ENCODE measurements around the gene RTCA.
"Not testable (repeated sequence)": the region's sequence is repeated elsewhere in the genome, so short reads cannot be mapped to it uniquely, and the experiment has no call there.

RTCA gene

DNA sequence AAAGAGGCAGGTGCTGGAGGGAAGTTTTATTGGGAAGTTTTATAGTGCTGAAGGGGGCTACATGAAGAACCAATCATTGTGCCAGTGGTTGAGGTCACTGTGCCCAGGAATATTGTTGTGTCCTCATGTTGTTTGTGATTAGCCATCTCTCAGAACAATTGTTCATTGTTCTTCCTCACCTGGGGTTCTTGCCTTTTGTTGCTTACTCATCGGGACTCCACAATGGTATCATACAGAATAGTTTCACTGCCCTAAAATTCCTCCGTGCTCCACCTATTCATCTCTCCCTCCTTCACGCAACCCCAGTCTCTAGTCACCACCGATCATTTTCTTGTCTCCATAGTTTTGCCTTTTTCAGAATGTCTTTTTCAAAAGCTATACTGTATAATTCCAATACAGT, 47.4 kb downstream of the RTCA start:
- DNase-seq = no peak

DNA sequence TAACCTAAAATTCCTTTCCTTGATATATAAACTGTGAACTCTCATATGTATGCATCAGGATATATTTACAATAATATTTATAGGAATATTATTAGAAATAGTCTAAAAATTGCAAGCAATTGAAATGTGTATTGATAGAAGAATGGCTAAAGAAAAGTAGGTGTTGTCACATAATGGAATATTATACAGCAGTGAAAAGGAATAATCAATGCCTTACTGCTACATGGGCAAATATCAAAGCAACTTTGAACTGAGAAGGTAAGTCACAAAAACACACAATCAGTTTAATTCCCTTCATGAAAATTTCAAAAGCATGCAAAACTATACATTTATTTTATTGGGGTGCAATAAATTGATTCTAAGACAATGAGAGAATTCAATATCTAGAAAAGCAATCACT, 50.6 kb downstream of the RTCA start:
- no peak for DNase-seq

DNA sequence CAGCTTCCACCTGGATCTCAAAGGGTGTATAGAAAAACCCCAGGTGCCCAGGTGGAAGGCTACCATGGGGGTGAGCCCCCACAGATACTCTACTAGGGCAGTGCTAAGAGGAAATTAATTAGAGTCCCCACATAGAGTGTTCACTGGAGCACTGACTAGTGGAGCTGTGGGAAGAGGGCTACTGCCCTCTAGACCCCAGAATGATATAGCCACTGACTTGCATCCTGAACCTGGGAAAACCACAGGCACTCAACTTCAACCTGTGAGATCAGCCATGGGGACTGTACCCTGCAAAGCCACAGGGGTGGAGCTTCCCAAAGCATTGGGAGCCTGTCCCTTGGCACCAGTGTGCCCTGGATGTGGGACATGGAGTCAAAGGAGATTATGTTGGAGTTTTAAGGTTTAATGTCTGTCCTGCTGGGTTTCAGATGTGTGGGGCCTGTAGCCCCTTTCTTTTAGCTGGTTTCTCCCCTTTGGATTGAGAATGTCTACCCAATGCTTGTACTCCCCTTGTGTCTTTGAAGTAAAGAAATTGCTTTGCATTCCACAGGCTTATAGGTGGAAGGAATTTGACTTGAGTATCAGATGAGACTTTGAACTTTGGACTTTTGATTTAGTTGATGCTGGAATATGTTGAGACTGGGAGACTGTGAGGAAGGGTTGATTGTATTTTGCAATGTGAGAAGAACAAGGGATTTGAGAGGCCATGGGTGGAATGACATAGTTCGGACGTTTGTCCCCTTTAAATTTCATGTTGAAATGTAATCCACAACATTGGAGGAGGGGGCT, 54.5 kb downstream of the RTCA start:
- DNase-seq = no peak

DNA sequence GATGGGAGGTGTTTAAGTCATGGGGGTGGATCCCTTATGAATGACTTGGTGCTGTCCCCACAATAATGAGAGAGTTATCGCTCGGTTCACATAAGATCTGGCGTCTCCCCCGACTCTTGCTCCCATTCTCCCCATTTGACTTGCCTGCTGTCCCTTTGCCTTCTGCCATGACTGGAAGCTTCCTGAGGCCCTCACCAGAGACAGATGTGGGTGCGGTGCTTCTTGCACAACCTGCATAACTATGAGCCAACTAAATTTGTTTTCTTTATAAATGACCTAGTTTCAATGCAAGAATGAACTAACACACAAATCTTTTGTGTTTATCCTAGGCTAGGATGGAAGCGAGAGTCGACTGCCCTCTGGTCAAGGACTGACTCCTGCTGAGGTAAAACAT, 55.1 kb downstream of the RTCA start:
- no peak for DNase-seq

DNA sequence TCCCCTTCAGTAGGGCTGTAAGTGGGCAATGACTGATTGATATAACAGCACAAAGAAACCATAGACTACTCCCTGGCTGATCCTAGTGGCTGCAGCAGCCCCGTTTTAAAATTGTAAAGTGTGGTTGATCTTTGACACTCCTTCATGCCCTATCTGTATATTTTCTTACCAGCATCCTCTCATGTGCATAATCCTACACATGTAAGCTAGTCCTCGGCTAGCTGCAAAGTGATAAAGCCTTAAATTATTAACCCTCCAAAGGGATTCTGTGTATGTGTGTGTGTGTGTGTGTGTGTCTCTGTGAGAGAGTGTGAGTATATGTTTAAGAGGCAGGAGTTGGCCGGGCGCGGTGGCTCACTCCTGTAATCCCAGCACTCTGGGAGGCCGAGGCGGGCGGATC, 55.5 kb downstream of the RTCA start:
- DNase-seq = no peak

DNA sequence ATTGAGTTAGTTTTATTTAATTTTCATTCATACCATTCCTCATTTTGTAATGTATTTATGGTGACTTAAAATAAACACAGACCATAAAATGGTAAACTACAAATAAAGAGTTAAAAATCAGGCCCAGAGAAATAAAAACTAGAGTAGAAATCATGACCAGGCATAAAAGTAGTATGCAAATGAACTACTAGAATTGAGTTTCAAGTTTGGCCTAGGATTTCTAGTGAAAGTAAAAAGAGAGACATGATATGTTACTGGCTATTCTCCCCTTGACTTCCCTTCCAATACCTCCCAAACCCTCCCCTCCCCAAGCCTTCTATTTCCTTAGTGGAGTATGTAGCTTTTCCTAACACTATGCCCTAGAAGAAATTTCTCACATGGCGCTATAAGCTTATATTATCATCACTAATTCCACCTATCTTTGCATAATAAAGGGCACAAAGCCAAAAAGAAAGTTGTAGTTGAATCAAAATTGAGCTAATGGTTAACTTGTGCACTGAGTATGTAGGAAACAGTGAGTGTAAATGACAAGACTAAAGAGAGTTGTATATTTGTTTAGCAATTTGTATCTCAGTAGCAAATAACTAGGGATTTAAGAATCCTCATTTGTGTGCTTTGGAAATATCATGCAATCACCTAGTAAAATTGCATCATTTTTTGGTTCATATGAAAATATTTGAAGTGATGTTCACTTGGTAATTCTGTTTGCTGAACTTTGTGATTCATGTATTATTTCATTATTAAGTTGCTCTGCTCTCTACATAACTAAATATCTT, 56.6 kb downstream of the RTCA start:
- no peak for DNase-seq

DNA sequence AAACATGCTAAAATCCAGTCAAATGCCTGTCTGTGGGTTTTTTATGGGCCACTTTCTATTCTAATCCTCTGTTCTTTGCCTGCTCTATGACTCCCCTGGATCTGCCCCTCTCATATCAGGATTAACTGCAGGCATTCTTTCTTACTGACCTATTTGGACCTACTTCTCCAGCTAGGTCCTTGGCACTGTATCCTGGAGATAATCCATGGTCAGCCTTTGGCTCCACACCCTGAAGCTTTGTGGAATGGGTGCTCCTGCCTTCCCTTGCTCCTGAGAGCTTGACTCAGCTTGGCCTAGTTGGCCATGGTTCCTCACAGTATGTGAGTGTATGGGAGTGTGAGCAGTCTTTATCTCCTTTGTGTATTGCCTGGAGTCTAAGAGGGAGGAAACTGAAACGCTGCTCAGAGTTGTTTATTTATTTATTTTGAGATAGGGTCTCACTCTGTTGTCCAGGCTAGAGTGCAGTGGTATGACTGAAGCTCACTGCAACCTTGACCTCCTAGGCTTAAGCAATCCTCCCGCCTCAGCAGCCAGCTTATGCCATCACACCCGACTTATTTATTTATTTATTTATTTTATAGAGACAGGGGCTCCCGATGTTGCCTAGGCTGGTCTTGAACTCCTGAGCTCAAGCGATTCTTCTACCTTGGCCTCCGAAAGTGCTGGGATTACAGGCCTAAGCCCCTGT, 57.5 kb downstream of the RTCA start:
- DNase-seq = no peak

DNA sequence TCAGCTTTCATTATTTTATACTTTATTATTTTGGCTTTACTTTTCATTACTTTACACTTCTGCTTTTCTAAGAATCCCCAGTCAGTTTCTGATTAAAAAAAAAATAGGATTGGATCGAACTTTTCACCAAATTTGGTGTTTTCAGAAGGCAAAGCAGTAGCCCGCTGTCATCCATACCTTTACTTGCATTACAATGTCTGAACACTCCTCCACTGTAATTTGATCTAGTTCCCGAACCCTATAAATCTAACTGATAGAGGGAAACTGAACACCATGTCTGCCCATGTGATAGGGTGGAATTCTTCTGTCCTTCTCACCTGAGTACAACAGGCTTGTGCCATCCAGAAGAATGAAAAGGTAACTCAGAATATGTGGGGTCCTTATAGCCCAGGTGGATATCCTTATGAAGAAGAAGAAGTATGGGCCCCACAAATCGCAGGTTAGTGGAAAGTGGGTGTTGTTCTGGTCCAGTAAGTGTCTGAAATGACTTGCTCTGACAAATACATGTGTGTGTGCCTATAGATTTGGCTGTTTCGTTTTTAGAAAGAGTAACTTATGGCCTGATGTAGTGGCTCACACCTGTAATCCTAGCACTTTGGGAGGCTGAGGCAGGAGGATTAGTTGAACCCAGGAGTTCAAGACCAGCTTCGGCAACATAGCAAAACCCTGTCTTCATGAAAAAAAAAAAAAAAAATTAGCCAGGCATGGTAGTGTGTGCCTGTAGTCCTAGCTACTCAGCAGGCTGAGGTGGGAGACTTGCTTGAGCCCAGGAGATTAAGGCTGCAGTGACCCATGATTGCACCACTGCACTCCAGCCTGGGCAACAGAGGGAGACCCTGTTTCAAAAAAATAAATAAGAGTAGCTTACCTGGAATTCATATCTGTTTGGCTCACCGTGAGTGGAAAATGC, 59.7 kb downstream of the RTCA start:
- no peak for DNase-seq

DNA sequence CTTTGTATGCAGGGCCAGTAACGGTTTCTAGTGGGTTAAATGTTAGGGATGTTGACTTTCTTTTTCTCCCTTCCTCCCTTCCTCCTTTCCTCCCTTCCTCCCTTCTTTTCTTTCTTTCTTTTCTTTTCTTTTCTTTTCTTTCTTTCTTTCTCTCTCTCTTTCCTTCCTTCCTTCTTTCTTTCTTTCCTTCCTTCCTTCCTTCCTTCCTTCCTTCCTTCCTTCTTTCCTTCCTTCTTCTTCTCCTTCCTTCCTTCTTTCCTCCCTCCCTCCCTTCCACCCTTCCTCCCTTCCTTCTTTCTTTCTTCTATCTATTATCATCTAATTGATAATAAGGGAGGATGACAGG, 60.3 kb downstream of the RTCA start:
- not testable (repeated sequence) for DNase-seq

DNA sequence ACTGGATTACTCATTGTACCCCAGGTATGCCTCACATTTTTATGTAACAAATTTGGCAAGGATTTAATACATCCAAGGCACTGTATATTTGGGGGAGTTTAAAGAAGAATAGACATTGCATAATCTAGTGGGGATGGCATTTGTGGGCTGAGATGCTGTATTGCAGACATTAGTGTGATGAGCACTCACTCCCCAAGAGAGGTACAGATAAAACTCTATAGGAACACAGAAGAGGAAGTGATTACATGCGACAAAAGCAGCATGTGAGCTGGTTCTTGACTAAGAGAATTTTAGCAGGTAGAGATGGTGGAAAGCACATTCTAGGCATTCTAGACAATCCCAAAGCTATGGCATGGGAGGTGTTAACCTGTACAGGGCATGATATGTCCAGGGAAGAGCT, 62.1 kb downstream of the RTCA start:
- DNase-seq = peak in 1 of 2 experiments; percentile 28

DNA sequence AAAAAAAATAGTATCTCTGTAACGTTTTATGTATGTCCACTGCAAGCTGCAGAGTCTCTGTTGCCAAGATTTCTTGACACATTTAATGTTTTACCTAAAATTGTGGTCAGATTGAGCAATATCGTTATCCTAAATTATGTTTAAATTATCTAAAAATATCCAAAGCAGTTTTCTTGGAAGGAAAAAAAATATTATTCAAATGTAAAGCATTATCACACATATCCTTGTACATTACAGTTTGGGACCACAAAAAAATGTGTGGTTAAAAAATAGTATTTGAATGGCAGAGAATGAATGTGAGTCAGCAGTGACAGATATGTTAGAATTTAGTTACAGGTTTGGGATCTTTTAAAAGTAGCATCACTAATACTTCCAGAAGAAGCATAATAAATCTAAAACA, 65.1 kb downstream of the RTCA start:
- DNase-seq = not testable (repeated sequence)

DNA sequence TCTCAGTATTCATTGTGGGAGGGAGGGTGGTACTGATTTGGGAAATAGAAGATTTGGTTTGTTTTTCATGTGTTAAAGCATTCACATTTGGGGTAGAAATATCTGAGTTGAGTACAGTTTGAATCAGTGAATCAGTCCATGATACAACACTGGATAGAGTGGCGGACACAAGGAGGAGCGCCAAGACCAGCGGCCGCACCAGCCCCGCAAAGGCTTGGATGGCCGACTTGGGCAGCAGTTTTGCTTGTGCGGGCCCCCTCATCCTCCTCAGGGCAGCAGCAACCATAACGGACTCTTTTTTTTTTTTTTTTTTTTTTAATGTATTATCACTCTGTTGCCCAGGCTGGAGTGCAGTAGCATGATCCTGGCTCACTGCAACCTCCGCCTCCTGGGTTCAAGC, 66.3 kb downstream of the RTCA start:
- DNase-seq = no peak

DNA sequence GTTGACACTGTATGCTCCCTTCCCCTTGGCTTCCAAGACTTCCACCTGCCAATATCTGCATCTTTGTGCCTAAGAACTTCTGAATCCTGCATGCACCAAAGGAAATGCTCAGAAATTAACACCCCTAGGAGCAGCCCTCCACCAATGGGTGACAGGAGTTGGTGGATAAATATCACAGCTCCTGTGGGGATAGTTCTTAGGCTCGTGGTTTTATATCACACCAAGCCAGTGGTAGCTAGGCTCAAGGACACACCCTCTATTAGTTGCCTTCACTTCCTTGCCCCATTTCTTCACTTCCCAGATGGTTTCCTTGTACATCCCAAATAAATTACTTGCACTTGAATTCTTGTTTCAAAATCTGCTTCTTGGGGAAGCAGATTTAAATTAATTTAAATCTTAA, 69.4 kb downstream of the RTCA start:
- DNase-seq = no peak

DNA sequence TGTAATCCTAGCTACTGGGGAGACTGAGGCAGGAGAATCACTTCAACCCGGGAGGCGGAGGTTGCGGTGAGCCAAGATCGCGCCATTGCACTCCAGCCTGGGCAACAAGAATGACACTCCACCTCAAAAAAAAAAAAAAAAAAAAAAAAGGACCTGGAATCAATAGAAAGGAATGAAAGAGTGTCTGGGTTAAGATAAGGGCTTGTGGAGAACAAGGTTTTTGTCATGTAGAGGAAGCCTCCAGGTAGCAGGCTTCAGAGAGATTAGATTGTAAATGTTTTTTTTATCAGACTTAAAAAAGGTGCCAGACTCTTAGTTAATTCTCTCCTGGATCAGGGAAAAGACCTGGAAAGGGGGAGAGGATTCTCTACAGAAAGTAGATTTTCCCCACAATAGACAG, 71.9 kb downstream of the RTCA start:
- not testable (repeated sequence) for DNase-seq

DNA sequence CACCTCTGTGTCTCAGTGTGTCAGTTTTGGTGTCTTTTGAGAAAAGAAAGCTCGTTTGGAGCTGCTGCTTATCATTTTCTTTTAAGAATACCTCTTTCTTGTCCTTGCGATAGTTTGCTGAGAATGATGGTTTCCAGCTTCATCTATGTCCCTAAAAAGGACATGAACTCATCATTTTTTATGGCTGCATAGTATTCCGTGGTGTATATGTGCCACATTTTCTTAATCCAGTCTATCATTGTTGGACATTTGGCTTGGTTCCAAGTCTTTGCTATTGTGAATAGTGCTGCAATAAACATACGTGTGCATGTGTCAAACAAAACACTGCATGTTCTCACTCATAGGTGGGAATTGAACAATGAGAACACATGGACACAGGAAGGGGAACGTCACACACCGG, 73.7 kb downstream of the RTCA start:
- not testable (repeated sequence) for DNase-seq

DNA sequence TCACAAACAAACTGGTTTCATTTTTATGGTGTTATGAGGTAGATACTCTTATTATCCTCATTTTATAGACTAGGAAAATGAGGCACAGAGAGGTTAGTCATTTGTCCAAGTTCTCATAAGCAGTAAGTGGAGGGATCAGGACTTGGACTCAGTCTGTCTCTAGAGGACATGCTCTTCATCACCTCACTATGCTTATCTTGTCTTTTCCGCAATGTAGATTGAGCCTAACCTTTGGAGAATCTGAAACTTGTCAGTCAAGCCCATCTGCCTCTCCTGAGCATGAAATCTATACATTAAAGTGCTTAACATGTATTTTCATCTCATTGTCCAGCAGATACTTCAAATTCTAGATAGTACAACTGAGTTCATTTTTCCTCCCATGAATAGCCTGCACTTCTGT, 74.5 kb downstream of the RTCA start:
- DNase-seq = no peak

DNA sequence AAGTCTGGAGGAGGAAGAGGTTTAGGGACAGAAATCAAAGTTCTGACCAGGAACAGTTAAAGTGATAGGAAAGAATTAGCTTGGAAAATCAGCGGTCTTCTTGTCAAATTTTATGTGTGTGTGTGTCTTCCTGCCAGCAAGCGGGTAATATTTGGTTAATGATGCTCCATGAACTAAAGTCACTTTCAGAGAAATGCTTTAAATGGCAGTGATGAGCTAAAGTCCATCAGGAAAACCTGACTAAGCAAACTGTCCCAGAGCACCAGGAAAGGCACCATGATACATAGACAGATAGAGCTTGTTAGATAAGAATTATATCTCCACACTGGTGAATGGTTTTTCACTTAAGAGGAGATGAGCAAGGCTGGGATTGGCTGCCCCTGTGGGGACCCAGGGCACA, 76.3 kb downstream of the RTCA start:
- DNase-seq = no peak

Data from Kasumi-1 (cell line).